Urinary bladder (tissue), 4 donors: ENCODE measurements around the gene TCF21. TPM values are rescaled to one million over a fixed set of nuclear protein-coding genes. Genes with fewer than 3 reads are reported as not detected.
A peak's percentile ranks its signal among the peaks of the same experiment; 100 is the strongest.
"Not testable (repeated sequence)": the region's sequence is repeated elsewhere in the genome, so short reads cannot be mapped to it uniquely, and the experiment has no call there.

Experiments used
- DNase-seq: peaks from one replicate; pipeline ENCODE4 v3.0.0-alpha.2; 2015; ENCODE audit errors: extremely low spot score
- H3K27ac ChIP-seq: one replicate; pipeline ENCODE4 v1.5.1; 2013; ENCODE audit warnings: low read depth, mild to moderate bottlenecking, moderate library complexity
- H3K36me3 ChIP-seq: one replicate; pipeline ENCODE4 v1.6.1; 2013; ENCODE audit warnings: mild to moderate bottlenecking, moderate library complexity; ENCODE audit not compliant: insufficient read depth
- H3K4me1 ChIP-seq: one replicate; pipeline ENCODE4 v1.6.1; 2013; ENCODE audit warnings: mild to moderate bottlenecking, moderate library complexity; ENCODE audit not compliant: insufficient read depth
- H3K4me3 ChIP-seq: one replicate; pipeline ENCODE4 v1.5.1; 2013; ENCODE audit warnings: low read depth, low read length
- WGBS: extraction: QIAGEN DNeasy Blood & Tissue Kit; methylation state at CpG from one replicate; pipeline ENCODE4 v1.1.7; 2013; 5-methylcytosine and 5-hydroxymethylcytosine counted together
- polyA plus RNA-seq: library from polyadenylated mRNA; stranded (reverse); fragments of 200-250 nt; gene quantifications from one replicate; pipeline ENCODE4 v1.2.3, GENCODE V29; 2013
- total RNA-seq: library from RNA; depleted of rRNA; stranded (reverse); fragments of >200 nt; gene quantifications from one replicate; pipeline ENCODE4 v1.2.3, GENCODE V29; 2014
- donor health status: healthy with polysubstance abuse.
- donor health status: healthy.

The TCF21 gene
- total RNA-seq: 25.3 TPM
- 25.6 TPM for polyA plus RNA-seq

- DNase-seq: peak; percentile 74
- Histone ChIP-seq H3K4me1 (no peaks in the 10 kb centered on the region), H3K36me3 (no peaks in the 10 kb centered on the region), H3K27ac (peak within 1 kb of the TSS; percentile 86), H3K4me3 (peak within 1 kb of the TSS; percentile 66)
- 3% methylated on average over 22 of the region's 22 CpGs for WGBS
Measured at GRCh38 chr6:133888929-133889556, at the start of gene TCF21. Gene TCF21 (plus strand): TSS chr6:133889113. CDS start chr6:133889398, 285 bp downstream.

GRCh38 chr6:133841176-133841575, 47.7 kb upstream of the TCF21 start:
- Histone ChIP-seq H3K4me3 (no peak overlapping the region), H3K4me1 (peaks cover 4% of the 10 kb centered on the region), H3K27ac (no peak overlapping the region), H3K36me3 (no peaks in the 10 kb centered on the region)
- no peak for DNase-seq
- 39% methylated on average over 3 of the region's 3 CpGs for WGBS

- Histone ChIP-seq H3K4me1 (no peaks in the 10 kb centered on the region), H3K4me3 (no peak overlapping the region), H3K36me3 (no peaks in the 10 kb centered on the region), H3K27ac (no peak overlapping the region)
- WGBS: 91% methylated on average over 2 of the region's 2 CpGs
- DNase-seq: no peak
Measured at GRCh38 chr6:133843098-133843497, 45.8 kb upstream of the TCF21 start.

GRCh38 chr6:133844709-133845108, 44.2 kb upstream of the TCF21 start:
- Histone ChIP-seq H3K4me3 (no peak overlapping the region), H3K4me1 (no peaks in the 10 kb centered on the region), H3K27ac (no peak overlapping the region), H3K36me3 (no peaks in the 10 kb centered on the region)
- WGBS: 56% methylated on average over 1 of the region's 1 CpG
- no peak for DNase-seq

GRCh38 chr6:133854041-133854363, 34.9 kb upstream of the TCF21 start:
- Histone ChIP-seq H3K4me1 (no peaks in the 10 kb centered on the region), H3K36me3 (no peaks in the 10 kb centered on the region), H3K4me3 (peak overlapping the region; percentile 39), H3K27ac (peak overlapping the region; percentile 73)
- 42% methylated on average over 12 of the region's 12 CpGs for WGBS
- no peak for DNase-seq

- DNase-seq: no peak
- Histone ChIP-seq H3K4me3 (peak overlapping the region; percentile 39), H3K4me1 (no peaks in the 10 kb centered on the region), H3K36me3 (no peaks in the 10 kb centered on the region), H3K27ac (peak overlapping the region; percentile 73)
- 17% methylated on average over 40 of the region's 40 CpGs for WGBS
Measured at GRCh38 chr6:133854364-133855275, 34.3 kb upstream of the TCF21 start.

- Histone ChIP-seq H3K4me3 (peak overlapping the region; percentile 39), H3K4me1 (no peaks in the 10 kb centered on the region), H3K36me3 (no peaks in the 10 kb centered on the region), H3K27ac (peak overlapping the region; percentile 73)
- DNase-seq: no peak
- 41% methylated on average over 16 of the region's 16 CpGs for WGBS
Measured at GRCh38 chr6:133855276-133855990, 33.5 kb upstream of the TCF21 start.

GRCh38 chr6:133855991-133856370, 32.9 kb upstream of the TCF21 start:
- Histone ChIP-seq H3K27ac (no peak overlapping the region), H3K4me1 (no peaks in the 10 kb centered on the region), H3K36me3 (no peaks in the 10 kb centered on the region), H3K4me3 (no peak overlapping the region)
- no peak for DNase-seq
- 49% methylated on average over 3 of the region's 3 CpGs for WGBS

- H3K27ac ChIP-seq: no peak overlapping the region
- H3K36me3 ChIP-seq: no peaks in the 10 kb centered on the region
- 84% methylated on average over 2 of the region's 2 CpGs for WGBS
- H3K4me1 ChIP-seq: no peaks in the 10 kb centered on the region
- DNase-seq: no peak
- H3K4me3 ChIP-seq: no peak overlapping the region
Measured at GRCh38 chr6:133856911-133857310, 32.0 kb upstream of the TCF21 start.

GRCh38 chr6:133857696-133858095, 31.2 kb upstream of the TCF21 start:
- Histone ChIP-seq H3K36me3 (no peaks in the 10 kb centered on the region), H3K4me3 (no peak overlapping the region), H3K4me1 (no peaks in the 10 kb centered on the region), H3K27ac (no peak overlapping the region)
- no peak for DNase-seq

- H3K27ac ChIP-seq, H3K36me3 ChIP-seq, H3K4me1 ChIP-seq, DNase-seq, H3K4me3 ChIP-seq: not testable (repeated sequence)
- 90% methylated on average over 2 of the region's 2 CpGs for WGBS
Measured at GRCh38 chr6:133861337-133861736, 27.6 kb upstream of the TCF21 start.

- Histone ChIP-seq H3K27ac (no peak overlapping the region), H3K4me1 (no peaks in the 10 kb centered on the region), H3K4me3 (no peak overlapping the region), H3K36me3 (no peaks in the 10 kb centered on the region)
- 96% methylated on average over 1 of the region's 1 CpG for WGBS
- no peak for DNase-seq
Measured at GRCh38 chr6:133863228-133863627, 25.7 kb upstream of the TCF21 start.

GRCh38 chr6:133865680-133866079, 23.2 kb upstream of the TCF21 start:
- H3K36me3 ChIP-seq: no peaks in the 10 kb centered on the region
- no peak overlapping the region for H3K27ac ChIP-seq
- no peak for DNase-seq
- no peaks in the 10 kb centered on the region for H3K4me1 ChIP-seq
- H3K4me3 ChIP-seq: no peak overlapping the region
- 96% methylated on average over 4 of the region's 4 CpGs for WGBS

- Histone ChIP-seq H3K4me3 (no peak overlapping the region), H3K4me1 (no peaks in the 10 kb centered on the region)
Measured at GRCh38 chr6:133871131-133871530, 17.8 kb upstream of the TCF21 start.

More at GRCh38 chr6:133871131-133871530, 17.8 kb upstream of the TCF21 start:
- DNase-seq: no peak
- Histone ChIP-seq H3K36me3 (no peaks in the 10 kb centered on the region), H3K27ac (no peak overlapping the region)
